OCI-LY3 (cell line): ENCODE results near the gene KRTAP5-3.

Experiments used
- H2AFZ ChIP-seq: fragments of 200-600, 300-600 bp; shearing (Covaris generic); 2 replicates; pipeline ENCODE4 v1.6.0; 2014; ENCODE audit warnings: antibody characterized with exemption, low read depth, low read length
- H3K27ac ChIP-seq: fragments of 200-600, 300-600 bp; sonication (generic); 2 replicates; pipeline ENCODE4 v1.5.1; 2014; ENCODE audit warnings: mild to moderate bottlenecking, low read length, moderate library complexity, mixed read lengths
- H3K27me3 ChIP-seq: fragments of 200-600, 300-600 bp; sonication (generic); 2 replicates; pipeline ENCODE4 v1.6.1; 2014; ENCODE audit warnings: low read depth, low read length, mixed read lengths
- H3K36me3 ChIP-seq: fragments of 200-600, 300-600 bp; sonication (generic); replicated peaks from 2 replicates; pipeline ENCODE3; 2014; ENCODE audit warnings: low read depth, low read length, mixed read lengths
- H3K4me1 ChIP-seq: fragments of 300-600, 200-600 bp; sonication (generic); 2 replicates; pipeline ENCODE4 v1.6.1; 2014; ENCODE audit warnings: low read length, mixed read lengths
- H3K4me2 ChIP-seq: fragments of 200-600, 300-600 bp; sonication (generic); 2 replicates; pipeline ENCODE4 v1.6.1; 2014; ENCODE audit warnings: low read length, mixed read lengths
- H3K4me3 ChIP-seq: fragments of 300-600, 200-600 bp; sonication (generic); 2 replicates; pipeline ENCODE4 v1.5.1; 2014; ENCODE audit warnings: antibody characterized with exemption, mild to moderate bottlenecking, low read length, moderate library complexity
- H3K79me2 ChIP-seq: fragments of 300-600, 200-600 bp; shearing (Covaris generic); 2 replicates; pipeline ENCODE4 v1.6.1; 2014; ENCODE audit warnings: mild to moderate bottlenecking, low read length, mixed read lengths
- H3K9ac ChIP-seq: fragments of 300-600, 200-600 bp; shearing (Covaris generic); 2 replicates; pipeline ENCODE4 v1.6.0; 2014; ENCODE audit warnings: mild to moderate bottlenecking, low read length, moderate library complexity
- H3K9me3 ChIP-seq: fragments of 200-600, 300-600 bp; shearing (Covaris generic); 2 replicates; pipeline ENCODE4 v1.6.1; 2014; ENCODE audit warnings: low read length, mixed read lengths; ENCODE audit not compliant: insufficient read depth
- H4K20me1 ChIP-seq: fragments of 200-600, 300-600 bp; sonication (generic); 2 replicates; pipeline ENCODE4 v1.6.1; 2016; ENCODE audit warnings: low read length, mixed read lengths; ENCODE audit not compliant: insufficient read depth
- CTCF ChIP-seq: fragments of 200-600, 300-600 bp; sonication (generic); IDR thresholded peaks from 2 replicates; pipeline ENCODE4 v1.5.1; 2014; ENCODE audit warnings: antibody characterized with exemption, low read length, low read depth
- EZH2phosphoT487 ChIP-seq: fragments of 200-600 bp; shearing (Covaris generic); IDR thresholded peaks from 2 replicates; pipeline ENCODE4 v1.6.1; 2018; ENCODE audit warnings: antibody characterized with exemption, mixed run types, low read depth

The KRTAP5-3 gene

GRCh38 chr11:1652026-1652425, 43.8 kb upstream of the KRTAP5-3 start:
- no peaks in the 10 kb centered on the region for H3K36me3 ChIP-seq
- TF ChIP-seq EZH2phosphoT487 (no peak), CTCF (no peak)
- no peaks in the 10 kb centered on the region for H3K9me3 ChIP-seq
- H3K27me3 ChIP-seq = peaks cover 41% of the 10 kb centered on the region
- H2AFZ ChIP-seq = no peak overlapping the region
- H3K4me2 ChIP-seq = no peak overlapping the region
- H4K20me1 ChIP-seq = no peaks in the 10 kb centered on the region
- no peaks in the 10 kb centered on the region for H3K79me2 ChIP-seq
- no peak overlapping the region for H3K4me3 ChIP-seq
- H3K27ac ChIP-seq = no peak overlapping the region
- no peaks in the 10 kb centered on the region for H3K4me1 ChIP-seq
- H3K9ac ChIP-seq = no peak overlapping the region

GRCh38 chr11:1651411-1651980, 43.2 kb upstream of the KRTAP5-3 start:
- peaks cover 39% of the 10 kb centered on the region for H3K27me3 ChIP-seq

GRCh38 chr11:1650918-1651262, 42.6 kb upstream of the KRTAP5-3 start:
- no peaks in the 10 kb centered on the region for H3K4me1 ChIP-seq
- H3K27ac ChIP-seq = no peak overlapping the region

More at GRCh38 chr11:1651411-1651980, 43.2 kb upstream of the KRTAP5-3 start:
- Histone ChIP-seq H3K79me2 (no peaks in the 10 kb centered on the region), H3K4me3 (no peak overlapping the region), H3K4me2 (no peak overlapping the region), H3K4me1 (no peaks in the 10 kb centered on the region), H4K20me1 (no peaks in the 10 kb centered on the region), H3K27ac (no peak overlapping the region), H3K36me3 (no peaks in the 10 kb centered on the region), H2AFZ (no peak overlapping the region), H3K9me3 (no peaks in the 10 kb centered on the region), H3K9ac (no peak overlapping the region)
- TF ChIP-seq EZH2phosphoT487 (no peak), CTCF (no peak)

More at GRCh38 chr11:1650918-1651262, 42.6 kb upstream of the KRTAP5-3 start:
- no peaks in the 10 kb centered on the region for H3K79me2 ChIP-seq
- H3K36me3 ChIP-seq = no peaks in the 10 kb centered on the region
- no peak overlapping the region for H2AFZ ChIP-seq
- peaks cover 36% of the 10 kb centered on the region for H3K27me3 ChIP-seq
- no peak overlapping the region for H3K9ac ChIP-seq
- no peaks in the 10 kb centered on the region for H4K20me1 ChIP-seq
- no peak for TF ChIP-seq EZH2phosphoT487
- no peak for TF ChIP-seq CTCF
- H3K4me2 ChIP-seq = no peak overlapping the region
- H3K9me3 ChIP-seq = no peaks in the 10 kb centered on the region
- H3K4me3 ChIP-seq = no peak overlapping the region
